Thyroid gland (tissue), 4 donors: Measurements from ENCODE around the gene RFTN1.

Experiments
- CTCF ChIP-seq, 6 experiments: fragments of 200-600 bp in 3 of 6; fragments of 450-650 bp in 3 of 6; sonication (generic) in 3 of 6; IDR thresholded peaks; one replicate each; pipeline ENCODE4 v1.5.1; 2016 to 2019; ENCODE audit warnings: antibody characterized with exemption in 6 of 6, mild to moderate bottlenecking in 2 of 6, inconsistent platforms in 1 of 6, moderate library complexity in 1 of 6
- POLR2A ChIP-seq, 2 donors: fragments of 450-650 bp; IDR thresholded peaks; one replicate each; pipeline ENCODE4 v1.6.1; 2017; ENCODE audit warnings: antibody characterized with exemption in 2 of 2, mild to moderate bottlenecking in 2 of 2, moderate library complexity in 1 of 2

GRCh38 chr3:16354291-16354690 lies 159.2 kb downstream of the RFTN1 start:
- no peak for TF ChIP-seq CTCF (IDR thresholded peaks at IDR 0.05)
- no peak for TF ChIP-seq POLR2A (IDR thresholded peaks at IDR 0.05)
